HepG2 (cell line): ENCODE results near the gene FAM228B. TPM values are rescaled to one million over a fixed set of nuclear protein-coding genes. Genes with fewer than 3 reads are reported as not detected.

Experiments used
- ATAC-seq: fragments of 200-7000 bp; cut with Tn5 transposase; 3 replicates; pipeline ENCODE4 v1.9.1; 2020; ENCODE audit warnings: mild to moderate bottlenecking, moderate library complexity
- Bru-seq: library from RNA; stranded (reverse); fragments of 400-500 nt; gene quantifications from one replicate; lab custom pipeline; 2021; lab: Mats Ljungman, UMichigan
- BruChase-seq, 2 experiments: library from RNA; stranded (reverse); fragments of 400-500 nt; gene quantifications; one replicate each; lab custom pipeline; 2021; lab: Mats Ljungman, UMichigan
- BruUV-seq: library from RNA; stranded (reverse); fragments of 400-500 nt; replicated peaks from 2 replicates; lab custom pipeline; 2021; lab: Mats Ljungman, UMichigan
- CTCF ChIA-PET: fragments of 300-600 bp; formaldehyde crosslinking; extraction: SDS; loops from one replicate; lab custom pipeline; 2021; ENCODE audit warnings: low total read pairs, inconsistent platforms, low intra/inter-chr PET ratio; lab: Yijun Ruan, JAX
- POLR2A ChIA-PET: fragments of 350-600 bp; sonication (Branson Sonifier 250); formaldehyde crosslinking; loops from one replicate; lab custom pipeline; 2020; ENCODE audit warnings: antibody characterized with exemption, inconsistent platforms; lab: Yijun Ruan, JAX
- DNase-seq: peaks from one replicate; pipeline ENCODE4 v3.0.0-alpha.2; 2015; ENCODE audit warnings: low spot score
- FAIRE-seq: peaks from 3 replicates; lab custom pipeline; 2011; peaks lifted over from hg19 to GRCh38; lab: Jason Lieb, UNC
- H2AFZ ChIP-seq: one replicate; pipeline ENCODE4 v1.6.1; 2011; ENCODE audit warnings: low read length, inconsistent platforms
- H3K27ac ChIP-seq: fragments of 300-600 bp; 3 replicates; pipeline ENCODE4 v1.8.0; 2011; ENCODE audit warnings: mixed run types, mild to moderate bottlenecking, mixed read lengths, low read length, inconsistent platforms; ENCODE audit not compliant: insufficient read depth; ENCODE audit errors: extremely low read length
- H3K27me3 ChIP-seq, 2 experiments: fragments of 200-600 bp in 1 of 2; 2 replicates in 1 of 2; 3 replicates in 1 of 2; pipeline versions ENCODE4 v1.6.0 to v1.8.0; 2011; ENCODE audit warnings: low read length in 2 of 2, mild to moderate bottlenecking in 2 of 2, moderate library complexity in 2 of 2, inconsistent platforms in 1 of 2; ENCODE audit not compliant: insufficient read depth in 2 of 2, control insufficient read depth in 1 of 2
- H3K36me3 ChIP-seq, 2 experiments: fragments of 200-600 bp in 1 of 2; replicated peaks in 1 of 2; 2 replicates in 1 of 2; 3 replicates in 1 of 2; pipeline versions ENCODE4 v1.5.1 to v1.8.0; 2011; ENCODE audit warnings: low read length in 2 of 2, inconsistent platforms in 1 of 2; ENCODE audit not compliant: insufficient read depth in 2 of 2, control insufficient read depth in 1 of 2
- H3K4me1 ChIP-seq: 2 replicates; pipeline ENCODE4 v1.5.1; 2012; ENCODE audit warnings: low read length, inconsistent platforms; ENCODE audit not compliant: insufficient read depth
- H3K4me2 ChIP-seq: 2 replicates; pipeline ENCODE4 v1.6.0; 2011; ENCODE audit warnings: low read depth, low read length, inconsistent platforms
- H3K4me3 ChIP-seq, 3 experiments: fragments of 200-600 bp in 1 of 3; sonication (generic), shearing (Covaris generic) in 1 of 3; replicated peaks in 1 of 3; 2 replicates each; pipeline ENCODE4 v1.5.1; 2011 to 2016; ENCODE audit warnings: low read length in 3 of 3, inconsistent platforms in 2 of 3, low read depth in 2 of 3, mild to moderate bottlenecking in 2 of 3, control low read depth in 1 of 3, mixed read lengths in 1 of 3; ENCODE audit not compliant: insufficient read depth in 1 of 3
- H3K79me2 ChIP-seq: one replicate; pipeline ENCODE4 v1.6.1; 2011; ENCODE audit warnings: low read length, inconsistent platforms; ENCODE audit not compliant: insufficient read depth
- H3K9ac ChIP-seq: 2 replicates; pipeline ENCODE4 v1.6.0; 2011; ENCODE audit warnings: mild to moderate bottlenecking, low read depth, low read length, inconsistent platforms; ENCODE audit not compliant: insufficient read depth
- H3K9me3 ChIP-seq: 2 replicates; pipeline ENCODE4 v1.5.1; 2012; ENCODE audit warnings: mild to moderate bottlenecking, low read length
- H4K20me1 ChIP-seq: 2 replicates; pipeline ENCODE4 v1.6.0; 2011; ENCODE audit warnings: inconsistent platforms, mild to moderate bottlenecking, low read length, moderate library complexity; ENCODE audit not compliant: insufficient read depth
- AKAP8 ChIP-seq: sonication (generic); formaldehyde crosslinking; IDR thresholded peaks from 2 replicates; pipeline ENCODE4 v1.5.1; 2020; ENCODE audit warnings: mild to moderate bottlenecking, missing genetic modification reagents
- DMTF1 ChIP-seq: sonication (generic); formaldehyde crosslinking; IDR thresholded peaks from 2 replicates; pipeline ENCODE4 v1.4.0; 2020; ENCODE audit warnings: mild to moderate bottlenecking, missing genetic modification reagents
- GATAD2A ChIP-seq: IDR thresholded peaks from 2 replicates; pipeline ENCODE4 v1.6.1; 2016
- ISX ChIP-seq: sonication (generic); formaldehyde crosslinking; conservative IDR thresholded peaks from 2 replicates; pipeline ENCODE4 v1.5.0; 2020; ENCODE audit warnings: missing genetic modification reagents
- KDM5A ChIP-seq: fragments of 200-600 bp; sonication (generic); IDR thresholded peaks from 2 replicates; pipeline ENCODE4 v1.7.0; 2018; ENCODE audit warnings: antibody characterized with exemption, mild to moderate bottlenecking, low read length, borderline replicate concordance
- ZNF691 ChIP-seq: sonication (generic); formaldehyde crosslinking; IDR thresholded peaks from 2 replicates; pipeline ENCODE4 v1.4.0; 2020; ENCODE audit warnings: missing genetic modification reagents, low read depth, mild to moderate bottlenecking, borderline replicate concordance
- ZXDC ChIP-seq: sonication (generic); formaldehyde crosslinking; IDR thresholded peaks from 2 replicates; pipeline ENCODE4 v1.5.0; 2020; ENCODE audit warnings: mild to moderate bottlenecking, missing genetic modification reagents
- WGBS: methylation state at CpG from one replicate; pipeline ENCODE4 v1.1.6; 2017; ENCODE audit warnings: low lambda C conversion rate; 5-methylcytosine and 5-hydroxymethylcytosine counted together
- in situ Hi-C: cut with HindIII; loops from 2 replicates; pipeline ENCODE4 v1.10.0; 2017; ENCODE audit warnings: low pct_unique_long_range_greater_than_20kb; ENCODE audit not compliant: extremely low pct_ligation_motif_present
- intact Hi-C: fragments of 100-400 bp; cut with micrococcal nuclease; formaldehyde crosslinking; loops from one replicate; pipeline ENCODE4 v1.10.0; 2022; ENCODE audit not compliant: unreplicated experiment
- long read RNA-seq, 2 experiments: library from RNA in 1 of 2; library from polyadenylated mRNA in 1 of 2; stranded (forward) in 1 of 2; unstranded in 1 of 2; transcript quantifications; one replicate each; pipeline ENCODE4 v2.0.0, GENCODE V29; 2019 to 2022
- polyA minus RNA-seq, 3 experiments: library from RNA; depleted of rRNA, polyadenylated mRNA; stranded (reverse); fragments of >200 nt; gene quantifications; 2 replicates each; pipeline ENCODE4 v1.2.3, GENCODE V29; 2011; ENCODE audit warnings: low replicate concordance in 1 of 3
- polyA plus RNA-seq, 8 experiments: library from polyadenylated mRNA; depleted of rRNA in 3 of 8; stranded (reverse) in 7 of 8; unstranded in 1 of 8; fragments of >200 nt; fragmentation: Illumina TruSeq in 4 of 8; extraction: Trizol in 4 of 8; gene quantifications; 2 replicates each; pipeline versions ENCODE4 v1.2.1 to v1.2.3, GENCODE V29; 2011 to 2016; ENCODE audit warnings: low read depth in 4 of 8, missing spikeins in 1 of 8, mixed read lengths in 1 of 8; ENCODE audit not compliant: insufficient read depth in 1 of 8
- total RNA-seq, 5 experiments: library from RNA; depleted of rRNA; stranded (reverse); fragments of >200 nt; fragmentation: Illumina TruSeq; extraction: Trizol; gene quantifications; 2 replicates each; pipeline ENCODE4 v1.2.3, GENCODE V29; 2016; ENCODE audit warnings: low read depth in 1 of 5

FAM228B gene
- 0.45 and 1.1 TPM in 2 replicates for total RNA-seq (2016; rRNA removed; fragmentation: Illumina TruSeq; extraction: Trizol)
- 2.2 and 2.7 TPM in 2 replicates for total RNA-seq (2016; cell fraction: cytosol; rRNA removed; fragmentation: Illumina TruSeq; extraction: Trizol; ENCODE audit: low read depth)
- 0.54 and 1.5 TPM in 2 replicates for total RNA-seq (2016; cell fraction: insoluble cytoplasmic fraction; rRNA removed; fragmentation: Illumina TruSeq; extraction: Trizol)
- 1.1 and 1.2 TPM in 2 replicates for total RNA-seq (2016; cell fraction: membrane; rRNA removed; fragmentation: Illumina TruSeq; extraction: Trizol)
- total RNA-seq (2016; cell fraction: nucleus; rRNA removed; fragmentation: Illumina TruSeq; extraction: Trizol) = 1.8 and 2.0 TPM in 2 replicates
- polyA plus RNA-seq (2011; rRNA removed) = 0.79 and 0.99 TPM in 2 replicates
- polyA plus RNA-seq (2011; cell fraction: cytosol; rRNA removed) = 0.25 and 0.60 TPM in 2 replicates
- polyA plus RNA-seq (2011; cell fraction: nucleus; rRNA removed) = 0.92 and 1.5 TPM in 2 replicates
- polyA plus RNA-seq (2012) = 2.7 and 3.0 TPM in 2 replicates
- 0.25 and 0.80 TPM in 2 replicates for polyA plus RNA-seq (2016; cell fraction: cytosol; fragmentation: Illumina TruSeq; extraction: Trizol; ENCODE audit: low read depth)
- 0.59 and 0.74 TPM in 2 replicates for polyA plus RNA-seq (2016; cell fraction: insoluble cytoplasmic fraction; fragmentation: Illumina TruSeq; extraction: Trizol; ENCODE audit: low read depth)
- polyA plus RNA-seq (2016; cell fraction: membrane; fragmentation: Illumina TruSeq; extraction: Trizol; ENCODE audit: low read depth) = 0.38 TPM in 2 replicates
- 1.7 and 1.9 TPM in 2 replicates for polyA plus RNA-seq (2016; cell fraction: nucleus; fragmentation: Illumina TruSeq; extraction: Trizol; ENCODE audit: insufficient read depth, low read depth)
- polyA minus RNA-seq (2011; rRNA and poly(A)+ RNA removed; ENCODE audit: low replicate concordance) = 1.3 and 1.4 TPM in 2 replicates
- 0.70 and 0.99 TPM in 2 replicates for polyA minus RNA-seq (2011; cell fraction: cytosol; rRNA and poly(A)+ RNA removed)
- 1.9 and 2.2 TPM in 2 replicates for polyA minus RNA-seq (2011; cell fraction: nucleus; rRNA and poly(A)+ RNA removed)
- Bru-seq, nascent RNA = percentile 32 among the genes with signal in this experiment
- percentile 31 among the genes with signal in this experiment for BruChase-seq, experiment 1, labeled RNA remaining after a 6-hour chase
- BruChase-seq, experiment 2, labeled RNA remaining after a 2-hour chase = percentile 33 among the genes with signal in this experiment
- long read RNA-seq, experiment 1 = 0 reads
- long read RNA-seq, experiment 2, partial matches to known transcripts = 1 of 2 reads
- long read RNA-seq, experiment 2, other reads (novel, unspliced or antisense) = 1 of 2 reads

GRCh38 chr2:24123195-24123921, at the start of gene FAM228B, which contains the start of gene PFN4:
FAM228B (plus strand) TSS chr2:24123469; CDS start chr2:24124362, 893 bp downstream.
PFN4 (minus strand) TSS chr2:24123334; CDS start chr2:24122535, 799 bp downstream.
- no peak for FAIRE-seq
- under 1% methylated on average over 43 of the region's 103 CpGs for WGBS
- TF ChIP-seq ZNF691 (CRISPR knock-in tag) (peak; percentile 90; the same call in 1 of the 2 replicates), ZXDC (CRISPR knock-in tag) (peak; percentile 77; the same call in 1 of the 2 replicates), GATAD2A (no peak; the same call in 1 of the 2 replicates), AKAP8 (peak; percentile 52), ISX (CRISPR knock-in tag) (no peak), KDM5A (no peak), DMTF1 (no peak)

More at GRCh38 chr2:24123195-24123921, at the start of gene FAM228B, which contains the start of gene PFN4:
- CTCF ChIA-PET = interaction anchor here (1.2 to 1.7 kb wide), 2 partner anchors 39 to 41 kb away, joined by 4 to 7 read pairs; no protein-coding TSS in a partner anchor
- Histone ChIP-seq H2AFZ (peak within 1 kb of the TSS; percentile 88), H3K4me2 (peak within 1 kb of the TSS; percentile 99), H3K27ac (peak within 1 kb of the TSS; percentile 63), H3K4me3 (peak within 1 kb of the TSS; percentile 54 to 85 (median 68)), H4K20me1 (no peaks in the 10 kb centered on the region), H3K9me3 (no peaks in the 10 kb centered on the region), H3K4me1 (peaks cover 17% of the 10 kb centered on the region), H3K36me3 (no peaks in the 10 kb centered on the region), H3K9ac (peak within 1 kb of the TSS; percentile 74), H3K79me2 (no peaks in the 10 kb centered on the region), H3K27me3 (no peaks in the 10 kb centered on the region; a peak in 1 of 5 replicates)
- DNase-seq (peak; percentile 53), ATAC-seq (peak; percentile 97)
- POLR2A ChIA-PET = interaction anchor here (0.7 to 3.9 kb wide), 8 partner anchors 13 to 196 kb away, joined by 3 to 36 read pairs (median 5); partner anchors contain the start of genes ATAD2B, SF3B6, TP53I3 and WDCP
- TSS peak; percentile 73 for BruUV-seq
- in situ Hi-C loops = no loop called here
- intact Hi-C loops = loop anchor here (1.0 kb wide), 1 partner anchor 39 kb away; the partner anchor contains the start of gene TP53I3
